HTR-8/SVneo (cell line): Measurements from ENCODE around the gene ROBO2.

Experiments
- DNase-seq: peaks from one replicate; pipeline ENCODE4 v3.0.0; 2011; ENCODE audit warnings: low spot score, mixed read lengths; ENCODE audit not compliant: insufficient read length
- FAIRE-seq: peaks from 2 replicates; lab custom pipeline; 2011; peaks lifted over from hg19 to GRCh38; lab: Jason Lieb, UNC

ROBO2 gene

GRCh38 chr3:77096145-77096544 is 56.2 kb downstream of the ROBO2 start:
- DNase-seq (no peak), FAIRE-seq (no peak)

GRCh38 chr3:77096966-77097890 is 57.3 kb downstream of the ROBO2 start:
- FAIRE-seq (no peak), DNase-seq (no peak)

- DNase-seq (no peak), FAIRE-seq (no peak)
Measured at GRCh38 chr3:77102951-77103769, 63.3 kb downstream of the ROBO2 start.

GRCh38 chr3:77122652-77123051 is 82.8 kb downstream of the ROBO2 start:
- DNase-seq (no peak), FAIRE-seq (no peak)

- FAIRE-seq (no peak), DNase-seq (no peak)
Measured at GRCh38 chr3:77125966-77126365, 86.1 kb downstream of the ROBO2 start.

- FAIRE-seq = no peak
- no peak for DNase-seq
Measured at GRCh38 chr3:77134769-77135168, 94.9 kb downstream of the ROBO2 start.

- DNase-seq (no peak), FAIRE-seq (no peak)
Measured at GRCh38 chr3:77137559-77137958, 97.7 kb downstream of the ROBO2 start.

- no peak for FAIRE-seq
- DNase-seq = no peak
Measured at GRCh38 chr3:77139624-77140023, 99.7 kb downstream of the ROBO2 start.

GRCh38 chr3:77141423-77141822 is 101.5 kb downstream of the ROBO2 start:
- DNase-seq (no peak), FAIRE-seq (no peak)

- DNase-seq = no peak
- no peak for FAIRE-seq
Measured at GRCh38 chr3:77142578-77142977, 102.7 kb downstream of the ROBO2 start.

GRCh38 chr3:77146004-77146403 is 106.1 kb downstream of the ROBO2 start:
- DNase-seq (no peak), FAIRE-seq (no peak)

GRCh38 chr3:77147836-77148578 is 108.1 kb downstream of the ROBO2 start:
- FAIRE-seq (no peak), DNase-seq (no peak)

- FAIRE-seq (no peak), DNase-seq (no peak)
Measured at GRCh38 chr3:77149382-77149781, 109.5 kb downstream of the ROBO2 start.

GRCh38 chr3:77150028-77150427 is 110.1 kb downstream of the ROBO2 start:
- FAIRE-seq (no peak), DNase-seq (no peak)

- no peak for FAIRE-seq
- DNase-seq = no peak
Measured at GRCh38 chr3:77150759-77151158, 110.9 kb downstream of the ROBO2 start.

GRCh38 chr3:77158730-77159581 is 119.1 kb downstream of the ROBO2 start:
- FAIRE-seq (no peak), DNase-seq (no peak)

GRCh38 chr3:77160931-77161497 is 121.1 kb downstream of the ROBO2 start:
- DNase-seq (no peak), FAIRE-seq (no peak)

- FAIRE-seq (no peak), DNase-seq (no peak)
Measured at GRCh38 chr3:77169823-77170222, 129.9 kb downstream of the ROBO2 start.

GRCh38 chr3:77171026-77171425 is 131.1 kb downstream of the ROBO2 start:
- DNase-seq = no peak
- no peak for FAIRE-seq
